EH (cell line): ENCODE data around the gene ACTL10.
"Not testable (repeated sequence)": the region's sequence is repeated elsewhere in the genome, so short reads cannot be mapped to it uniquely, and the experiment has no call there.

Source experiments
- DNase-seq: peaks from one replicate; pipeline ENCODE4 v3.0.0-alpha.2; 2015; ENCODE audit warnings: low read depth

Gene ACTL10

DNA sequence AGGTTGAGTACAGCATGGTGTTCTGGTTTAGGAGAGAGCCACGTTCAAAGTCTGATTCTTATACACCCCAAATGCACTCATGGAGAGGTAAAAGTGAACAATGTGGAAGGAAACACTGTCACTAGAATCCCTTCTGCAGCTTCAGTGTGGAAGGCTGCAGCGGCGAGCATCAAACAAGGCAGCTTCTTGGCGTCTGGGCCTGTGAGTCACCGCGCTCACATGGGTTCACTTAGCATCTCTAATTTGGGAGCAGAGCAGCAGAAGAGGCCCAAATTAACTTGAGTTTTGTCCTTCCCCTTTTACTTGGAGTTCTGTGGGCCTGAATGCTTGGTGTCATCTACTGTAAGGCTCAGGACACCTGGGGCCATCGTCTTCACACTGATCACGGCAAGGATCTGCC is 30.4 kb downstream of the ACTL10 start:
- peak; percentile 81 for DNase-seq

DNA sequence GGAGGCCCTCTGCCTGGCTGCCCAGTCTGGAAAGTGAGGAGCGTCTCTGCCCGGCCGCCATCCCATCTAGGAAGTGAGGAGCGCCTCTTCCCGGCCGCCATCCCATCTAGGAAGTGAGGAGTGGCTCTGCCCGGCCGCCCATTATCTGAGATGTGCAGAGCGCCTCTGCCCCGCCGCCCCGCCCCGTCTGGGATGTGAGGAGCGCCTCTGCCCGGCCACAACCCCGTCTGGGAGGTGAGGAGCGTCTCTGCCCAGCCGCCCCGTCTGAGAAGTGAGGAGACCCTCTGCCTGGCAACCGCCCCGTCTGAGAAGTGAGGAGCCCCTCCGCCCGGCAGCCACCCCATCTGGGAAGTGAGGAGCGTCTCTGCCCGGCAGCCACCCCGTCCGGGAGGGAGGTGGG is 32.2 kb downstream of the ACTL10 start:
- not testable (repeated sequence) for DNase-seq

DNA sequence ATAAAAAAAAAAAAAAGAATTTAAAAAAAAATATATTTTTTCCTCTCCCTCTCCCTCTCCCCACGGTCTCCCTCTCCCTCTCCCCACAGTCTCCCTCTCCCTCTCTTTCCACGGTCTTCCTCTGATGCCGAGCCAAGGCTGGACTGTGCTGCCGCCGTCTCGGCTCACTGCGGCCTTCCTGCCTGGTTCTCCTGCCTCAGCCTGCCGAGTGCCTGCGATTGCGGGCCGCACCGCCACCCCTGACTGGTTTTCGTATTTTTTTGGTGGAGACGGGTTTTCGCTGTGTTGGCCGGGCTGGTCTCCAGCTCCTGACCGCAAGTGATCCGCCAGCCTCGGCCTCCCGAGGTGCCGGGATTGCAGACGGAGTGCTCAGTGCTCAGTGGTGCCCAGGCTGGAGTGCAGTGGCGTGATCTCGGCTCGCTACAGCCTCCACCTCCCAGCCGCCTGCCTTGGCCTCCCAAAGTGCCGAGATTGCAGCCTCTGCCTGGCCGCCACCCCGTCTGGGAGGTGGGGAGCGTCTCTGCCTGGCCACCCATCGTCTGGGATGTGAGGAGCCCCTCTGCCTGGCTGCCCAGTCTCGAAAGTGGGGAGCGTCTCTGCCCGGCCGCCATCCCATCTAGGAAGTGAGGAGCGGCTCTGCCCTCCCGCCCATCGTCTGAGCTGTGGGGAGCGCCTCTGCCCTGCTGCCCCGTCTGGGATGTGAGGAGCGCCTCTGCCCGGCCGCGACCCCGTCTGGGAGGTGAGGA is 34.1 kb downstream of the ACTL10 start:
- DNase-seq: not testable (repeated sequence)

DNA sequence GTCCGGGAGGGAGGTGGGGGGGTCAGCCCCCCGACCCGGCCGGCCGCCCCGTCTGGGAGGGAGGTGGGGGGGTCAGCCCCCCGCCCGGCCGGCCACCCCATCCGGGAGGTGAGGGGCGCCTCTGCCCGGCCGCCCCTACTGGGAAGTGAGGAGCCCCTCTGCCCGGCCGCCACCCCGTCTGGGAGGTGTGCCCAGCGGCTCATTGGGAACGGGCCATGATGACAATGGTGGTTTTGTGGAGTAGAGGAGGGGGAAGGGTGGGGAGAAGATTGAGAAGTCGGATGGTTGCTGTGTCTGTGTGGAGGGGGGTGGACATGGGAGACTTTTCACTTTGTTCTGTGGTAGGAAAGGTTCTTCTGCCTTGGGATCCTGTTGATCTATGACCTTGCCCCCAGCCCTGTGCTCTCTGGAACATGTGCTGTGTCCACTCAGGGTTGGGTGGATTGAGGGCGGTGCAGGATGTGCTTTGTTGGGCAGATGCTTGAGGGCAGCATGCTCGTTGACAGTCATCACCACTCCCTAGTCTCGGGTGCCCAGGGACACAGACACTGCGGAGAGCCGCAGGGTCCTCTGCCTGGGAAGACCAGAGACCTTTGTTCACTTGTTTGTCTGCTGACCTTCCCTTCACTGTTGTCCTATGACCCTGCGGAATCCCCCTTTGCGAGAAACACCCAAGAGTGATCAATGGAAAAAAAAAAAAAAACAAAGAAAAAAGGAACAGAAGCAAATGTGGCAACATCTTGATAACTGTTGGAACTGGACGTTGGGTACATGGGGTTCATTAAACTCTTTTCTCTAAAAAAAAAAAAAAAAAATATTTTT is 35.1 kb downstream of the ACTL10 start:
- no peak for DNase-seq

DNA sequence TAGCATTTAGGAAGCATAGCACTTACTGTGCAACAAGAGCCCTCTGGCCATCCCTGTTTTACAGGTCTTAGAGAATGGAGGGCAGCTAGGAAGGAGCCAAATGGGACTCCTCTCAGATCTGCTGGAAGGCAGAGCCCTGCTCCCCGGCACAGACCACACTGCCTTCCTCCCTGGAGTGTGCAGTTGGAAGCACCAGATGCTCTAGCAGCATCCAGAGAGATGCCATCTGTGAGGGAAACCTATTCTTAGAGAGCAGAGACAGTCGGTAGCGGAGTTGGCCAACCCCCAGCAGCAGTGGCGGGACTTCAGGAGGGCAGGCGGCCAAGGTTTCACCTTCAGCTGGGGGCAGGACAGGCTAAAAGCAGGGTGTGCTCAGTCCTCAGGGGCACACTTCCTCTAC is 36.1 kb downstream of the ACTL10 start:
- DNase-seq: no peak

DNA sequence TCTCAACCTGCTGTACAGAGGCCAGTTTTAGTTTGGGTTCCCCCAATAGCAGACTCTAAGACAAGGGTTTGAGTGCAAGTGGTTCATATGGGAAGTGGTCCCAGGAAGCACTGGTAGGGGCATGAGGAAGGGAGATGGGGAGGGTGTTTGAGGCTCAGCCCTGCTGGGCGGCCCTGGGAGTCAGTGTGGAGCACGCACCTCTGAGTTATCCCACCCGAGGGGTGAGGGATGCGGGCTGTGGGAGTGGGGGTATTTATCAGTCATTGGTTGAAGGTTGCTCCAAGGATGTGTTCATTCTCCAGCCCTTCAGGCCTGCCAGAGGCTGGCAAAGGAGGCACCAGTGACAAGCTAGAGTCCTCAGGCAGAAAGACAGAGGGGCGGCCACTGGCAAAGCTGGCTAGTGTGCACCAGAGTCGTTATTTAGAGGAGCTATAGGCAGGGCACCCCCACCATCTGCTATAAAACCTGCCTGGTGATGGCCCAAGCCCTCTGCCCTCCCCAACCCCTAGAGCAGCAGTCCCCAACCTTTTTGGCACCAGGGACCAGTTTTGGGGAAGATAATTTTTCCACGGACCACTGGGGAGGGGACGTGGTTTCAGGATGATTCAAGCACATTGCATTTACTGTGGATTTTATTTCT is 36.9 kb downstream of the ACTL10 start:
- DNase-seq: no peak

DNA sequence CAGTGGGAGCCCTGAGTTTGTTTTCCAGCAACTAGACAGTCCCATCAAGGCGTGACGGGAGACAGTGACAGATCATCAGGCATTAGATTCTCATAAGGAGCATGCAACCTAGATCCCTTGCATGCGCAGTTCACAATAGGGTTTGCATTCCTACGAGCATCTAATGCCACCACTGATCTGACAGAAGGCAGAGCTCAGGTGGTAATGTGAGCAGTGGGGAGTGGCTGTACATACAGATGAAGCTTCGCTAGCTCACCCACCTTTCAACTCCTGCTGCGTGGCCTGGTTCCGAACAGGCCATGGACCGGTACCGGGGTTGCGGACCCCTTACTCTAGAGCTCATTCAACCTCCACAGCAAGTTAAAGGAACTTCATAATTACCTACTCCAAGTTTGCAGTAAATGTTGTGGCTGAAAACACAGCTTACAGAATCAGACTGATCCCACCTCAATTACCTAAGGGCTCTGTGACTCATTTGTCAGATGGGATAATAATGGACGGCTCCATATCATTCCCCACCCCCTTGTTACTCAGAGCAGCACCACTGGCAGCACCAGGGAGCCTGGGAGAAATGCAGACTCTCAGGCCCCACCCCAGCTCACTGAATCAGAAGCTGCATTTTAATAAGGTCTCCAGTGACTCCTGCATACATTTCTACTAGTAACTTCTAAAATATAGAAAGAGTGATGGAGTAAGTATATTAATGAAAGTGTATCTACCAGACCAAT is 37.6 kb downstream of the ACTL10 start:
- no peak for DNase-seq

DNA sequence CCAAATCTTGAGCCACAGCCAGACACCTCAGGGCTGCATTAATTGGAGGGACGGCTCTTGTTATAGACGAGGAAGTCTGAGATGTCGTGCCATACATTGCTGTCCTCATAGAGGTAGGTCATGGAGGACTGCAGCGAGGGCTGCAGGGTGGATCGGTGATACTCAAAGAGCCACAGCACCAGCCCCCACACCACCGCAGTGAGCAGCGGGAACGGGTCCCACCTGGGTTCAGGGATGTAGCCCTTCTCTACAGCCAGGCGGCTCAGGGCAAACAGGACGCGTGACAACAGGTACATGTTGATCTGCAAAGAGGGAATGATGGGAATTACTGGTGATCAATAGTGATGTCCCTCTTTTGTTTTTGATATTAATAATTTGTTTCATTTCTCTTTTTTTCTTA is 40.9 kb downstream of the ACTL10 start:
- DNase-seq: no peak

DNA sequence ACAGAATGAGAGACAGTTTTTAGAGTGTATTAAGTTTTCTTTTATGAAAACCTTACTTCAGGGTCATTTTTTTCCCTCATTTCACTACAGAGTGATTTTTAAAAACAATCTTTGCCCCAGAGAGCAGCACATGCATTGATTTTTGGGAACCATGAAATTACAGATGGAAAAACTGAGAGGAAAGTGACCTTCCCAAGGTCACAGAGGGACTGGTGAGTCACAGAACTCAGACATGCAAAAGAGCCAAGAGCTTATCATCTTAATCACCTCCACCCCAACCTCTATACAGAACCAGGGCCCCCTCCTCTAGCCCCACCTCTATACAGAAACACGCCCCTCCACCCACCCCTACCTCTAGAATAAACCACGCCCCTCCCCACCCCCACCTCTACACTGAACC is 42.7 kb downstream of the ACTL10 start:
- DNase-seq: no peak

DNA sequence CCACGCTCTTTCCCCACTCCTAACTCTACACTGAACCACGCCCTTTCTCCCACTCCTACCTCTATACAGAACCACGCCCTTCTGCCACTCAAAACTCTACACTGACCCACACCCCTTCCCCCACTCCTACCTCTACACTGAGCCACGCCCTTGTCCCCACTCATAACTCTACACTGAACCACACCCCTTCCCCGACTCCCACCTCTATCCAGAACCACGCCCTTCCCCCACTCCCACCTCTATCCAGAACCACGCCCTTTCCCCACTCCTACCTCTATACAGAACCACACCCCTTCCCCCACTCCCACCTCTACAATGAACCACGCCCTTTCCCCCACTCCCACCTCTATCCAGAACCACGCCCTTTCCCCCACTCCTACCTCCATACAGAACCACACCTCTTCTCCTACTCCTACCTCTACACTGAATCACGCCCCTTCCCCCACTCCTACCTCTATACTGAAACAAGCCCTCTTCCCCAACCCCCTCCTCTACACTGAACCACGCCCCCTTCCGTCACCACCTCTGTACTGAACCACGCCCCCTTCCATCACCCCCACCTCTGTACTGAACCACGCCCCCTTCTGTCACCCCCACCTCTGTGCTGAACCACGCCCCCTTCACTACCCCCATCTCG is 43.3 kb downstream of the ACTL10 start:
- DNase-seq: no peak

DNA sequence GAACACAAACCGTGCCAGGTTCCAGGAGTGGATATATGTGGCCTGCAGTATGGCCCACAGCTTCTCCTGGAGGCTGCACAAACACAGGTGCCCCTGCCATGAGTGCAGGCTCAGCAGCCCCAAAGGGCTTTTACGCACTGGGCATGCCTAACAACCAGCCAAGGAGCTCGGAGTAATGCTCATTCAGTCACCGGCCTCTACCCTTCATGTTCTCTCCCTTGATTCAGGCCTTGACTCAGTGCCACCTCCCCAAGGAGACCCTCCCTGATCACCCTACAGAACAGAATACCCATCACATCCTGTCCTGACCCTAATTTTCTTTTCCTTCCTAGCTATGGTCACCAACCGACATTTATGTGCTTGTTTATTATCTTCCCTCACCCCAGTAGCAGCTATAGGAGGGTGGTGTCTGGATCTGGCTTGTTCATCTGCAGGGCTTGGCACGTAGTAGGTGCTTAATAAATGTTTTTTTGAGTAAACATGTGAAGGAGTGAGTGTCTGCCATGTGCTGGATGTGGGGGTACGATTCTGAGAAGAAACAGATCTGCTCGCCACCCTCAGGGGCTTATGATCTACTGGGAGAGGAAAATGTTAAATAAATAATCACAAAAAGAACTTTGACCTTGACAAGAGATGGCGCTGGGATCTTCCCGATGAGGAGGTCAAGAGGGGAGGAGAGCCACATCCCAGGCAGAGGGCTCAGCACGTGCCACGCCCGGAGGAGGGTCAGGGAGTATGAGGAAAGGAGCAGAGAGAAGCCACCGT is 44.1 kb downstream of the ACTL10 start:
- DNase-seq: no peak

DNA sequence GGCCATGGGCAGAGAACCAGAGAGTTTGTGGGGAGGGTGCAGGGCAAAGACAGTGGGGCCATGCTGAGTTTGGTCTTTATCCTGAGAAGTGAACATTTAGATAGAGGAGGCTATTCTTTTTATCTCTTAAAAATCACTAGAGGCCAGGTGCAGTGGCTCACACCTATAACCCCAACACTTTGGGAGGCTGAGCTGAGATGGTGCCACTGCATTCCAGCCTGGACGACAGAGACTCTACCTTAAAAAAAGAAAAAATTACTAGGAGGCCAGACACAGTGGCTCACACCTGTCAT is 44.6 kb downstream of the ACTL10 start:
- DNase-seq: no peak

DNA sequence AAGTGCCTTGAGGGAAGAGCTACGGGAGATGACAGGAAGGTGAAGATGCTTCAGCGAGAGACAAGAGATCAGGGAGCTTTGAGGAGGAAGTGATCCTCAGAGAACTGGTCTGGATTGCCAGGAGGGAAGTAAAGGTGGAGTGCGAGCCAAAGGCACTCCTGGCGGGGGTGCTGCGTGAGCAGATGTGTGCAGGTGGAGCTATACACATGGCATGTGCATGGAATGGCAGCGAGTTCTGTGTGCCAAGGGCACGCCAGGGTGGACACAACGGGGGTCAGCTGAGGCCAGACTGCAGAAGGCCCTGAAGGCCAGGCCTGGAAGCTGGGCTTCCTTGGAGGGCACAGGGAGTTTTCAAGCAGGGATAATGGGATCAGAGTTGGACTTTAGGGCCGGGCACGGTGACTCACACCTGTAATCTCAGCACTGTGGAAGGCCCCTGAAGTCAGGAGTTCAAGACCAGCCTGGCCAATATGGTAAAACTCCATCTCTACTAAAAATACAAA is 47.2 kb downstream of the ACTL10 start:
- no peak for DNase-seq

DNA sequence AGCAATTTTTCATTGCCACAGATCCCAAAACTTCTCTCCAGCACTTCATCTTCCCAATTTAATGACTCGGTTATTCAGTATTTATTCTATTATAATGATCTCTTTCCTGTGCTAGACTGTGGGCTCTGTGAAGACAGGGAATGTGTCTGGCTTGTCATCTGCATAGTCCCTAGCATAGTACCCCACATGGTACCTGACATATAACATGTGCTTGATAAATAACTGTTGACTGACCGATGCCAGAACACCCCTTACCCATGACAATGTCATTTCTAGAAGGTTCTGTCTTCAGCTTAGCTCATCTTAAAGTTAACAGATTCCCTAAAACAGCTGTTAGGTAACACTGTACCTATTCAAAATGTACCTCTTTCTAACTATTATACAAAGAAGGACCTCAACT is 49.8 kb downstream of the ACTL10 start:
- no peak for DNase-seq
